Right lobe of liver (tissue), 6 donors: ENCODE results near the gene CD4. TPM values are rescaled to one million over a fixed set of nuclear protein-coding genes. Genes with fewer than 3 reads are reported as not detected.
A peak's percentile ranks its signal among the peaks of the same experiment; 100 is the strongest.

Experiments
- ATAC-seq, 4 donors: fragments of 200-7000 bp; cut with Tn5 transposase; one replicate each; pipeline ENCODE4 v1.9.1; 2020; ENCODE audit warnings: mild to moderate bottlenecking in 4 of 4, moderate library complexity in 4 of 4
- DNase-seq, 3 donors: peaks; one replicate each; pipeline ENCODE4 v3.0.0-alpha.2; 2020
- H3K27ac ChIP-seq, 3 donors: fragments of 200-600 bp; one replicate each; pipeline ENCODE4 v1.8.0; 2022
- H3K27me3 ChIP-seq, 2 donors: fragments of 200-600 bp; one replicate each; pipeline ENCODE4 v1.8.0; 2022
- H3K36me3 ChIP-seq, 4 donors: fragments of 200-600 bp; sonication (generic) in 1 of 4; one replicate each; pipeline versions ENCODE4 v1.5.1 to v1.8.0; 2017 to 2022; ENCODE audit warnings: control low read depth in 1 of 4
- H3K4me1 ChIP-seq, 4 donors: fragments of 200-600 bp; sonication (generic) in 1 of 4; one replicate each; pipeline versions ENCODE4 v1.5.1 to v1.8.0; 2017 to 2022; ENCODE audit warnings: control low read depth in 1 of 4
- H3K4me3 ChIP-seq, 3 donors: fragments of 200-600 bp; one replicate each; pipeline ENCODE4 v1.8.0; 2022
- H3K9me3 ChIP-seq, 4 donors: fragments of 200-600 bp; sonication (generic) in 1 of 4; one replicate each; pipeline versions ENCODE4 v1.5.1 to v1.8.0; 2017 to 2022; ENCODE audit warnings: control low read depth in 1 of 4
- POLR2A ChIP-seq: fragments of 450-650 bp; IDR thresholded peaks from one replicate; pipeline ENCODE4 v1.6.1; 2017; ENCODE audit warnings: antibody characterized with exemption, mild to moderate bottlenecking
- WGBS: methylation state at CpG from one replicate; pipeline ENCODE4 v1.1.6; 2018; ENCODE audit warnings: low coverage, low lambda C conversion rate; ENCODE audit not compliant: insufficient coverage; ENCODE audit errors: missing lambda C conversion rate; 5-methylcytosine and 5-hydroxymethylcytosine counted together
- intact Hi-C, 2 donors: fragments of 100-400 bp; cut with DNase I; formaldehyde crosslinking; loops; one replicate each; pipeline versions ENCODE4 v1.11.2 to v1.14.1; 2022
- total RNA-seq, 6 experiments: library from RNA; depleted of rRNA in 2 of 6; stranded (reverse); fragments of >200 nt in 2 of 6; fragmentation: NEBNext Ultra II Directional in 3 of 6; extraction: Animal tissue kit (Norgen Biotek cat#: 25700) in 3 of 6; gene quantifications; one replicate each; pipeline versions ENCODE4 v1.1.0 to v1.2.4, GENCODE V29; 2016 to 2023
- TF ChIP-seq, protein P1 (sequence below), 4 donors: fragments of 200-600 bp in 3 of 4; fragments of 450-650 bp in 1 of 4; IDR thresholded peaks; one replicate each; pipeline versions ENCODE4 v1.5.1 to v1.8.0; 2016 to 2022; ENCODE audit warnings: antibody characterized with exemption in 4 of 4, mild to moderate bottlenecking in 2 of 4
- donor health status: DM: no; HTN: yes; CAD: no.
- donor health status: DM: no; HTN: no; CAD: no.
- donor health status: DM: no; HTN: no; CAD: no.
- donor health status: DM: no; HTN: yes; CAD: no.
- donor health status: DM: no; HTN: yes; CAD: no.

The CD4 gene
- total RNA-seq, 6 experiments from 2014 or later = 10.0 to 41.6 (median 28.1) TPM

DNA sequence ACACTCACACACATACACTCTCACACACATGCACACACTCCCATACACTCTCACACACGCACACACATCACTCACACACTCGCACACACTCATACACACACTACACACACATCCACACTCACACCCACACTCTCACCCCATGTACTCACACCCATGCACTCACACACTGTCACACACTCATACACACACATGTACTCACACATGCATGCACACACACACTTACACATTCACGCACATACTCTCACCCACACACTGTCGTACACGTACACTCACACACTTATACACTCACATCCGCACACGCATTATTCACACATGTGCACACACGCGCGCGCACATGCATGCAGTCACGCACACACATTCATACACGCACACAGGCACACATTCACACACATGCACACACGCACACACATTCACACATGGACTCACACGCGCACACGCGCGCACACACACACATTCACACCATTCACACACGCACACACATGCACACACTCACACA lies 28.4 kb downstream of the CD4 start:
- H3K4me1 ChIP-seq = peaks cover 0 to 5% (median 0%) of the 10 kb centered on the region in 4 donors
- no peaks in the 10 kb centered on the region for H3K27me3 ChIP-seq
- ATAC-seq = no peak
- H3K4me3 ChIP-seq = no peak overlapping the region
- H3K9me3 ChIP-seq = no peaks in the 10 kb centered on the region
- H3K27ac ChIP-seq = no peak overlapping the region
- intact Hi-C loops = no loop called here
- DNase-seq = no peak
- 83% methylated on average over 20 of the region's 20 CpGs for WGBS
- H3K36me3 ChIP-seq = no peaks in the 10 kb centered on the region
- TF ChIP-seq POLR2A = no peak
- TF ChIP-seq, protein P1, sequence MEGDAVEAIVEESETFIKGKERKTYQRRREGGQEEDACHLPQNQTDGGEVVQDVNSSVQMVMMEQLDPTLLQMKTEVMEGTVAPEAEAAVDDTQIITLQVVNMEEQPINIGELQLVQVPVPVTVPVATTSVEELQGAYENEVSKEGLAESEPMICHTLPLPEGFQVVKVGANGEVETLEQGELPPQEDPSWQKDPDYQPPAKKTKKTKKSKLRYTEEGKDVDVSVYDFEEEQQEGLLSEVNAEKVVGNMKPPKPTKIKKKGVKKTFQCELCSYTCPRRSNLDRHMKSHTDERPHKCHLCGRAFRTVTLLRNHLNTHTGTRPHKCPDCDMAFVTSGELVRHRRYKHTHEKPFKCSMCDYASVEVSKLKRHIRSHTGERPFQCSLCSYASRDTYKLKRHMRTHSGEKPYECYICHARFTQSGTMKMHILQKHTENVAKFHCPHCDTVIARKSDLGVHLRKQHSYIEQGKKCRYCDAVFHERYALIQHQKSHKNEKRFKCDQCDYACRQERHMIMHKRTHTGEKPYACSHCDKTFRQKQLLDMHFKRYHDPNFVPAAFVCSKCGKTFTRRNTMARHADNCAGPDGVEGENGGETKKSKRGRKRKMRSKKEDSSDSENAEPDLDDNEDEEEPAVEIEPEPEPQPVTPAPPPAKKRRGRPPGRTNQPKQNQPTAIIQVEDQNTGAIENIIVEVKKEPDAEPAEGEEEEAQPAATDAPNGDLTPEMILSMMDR (IDR thresholded peaks at IDR 0.05) = no peak

DNA sequence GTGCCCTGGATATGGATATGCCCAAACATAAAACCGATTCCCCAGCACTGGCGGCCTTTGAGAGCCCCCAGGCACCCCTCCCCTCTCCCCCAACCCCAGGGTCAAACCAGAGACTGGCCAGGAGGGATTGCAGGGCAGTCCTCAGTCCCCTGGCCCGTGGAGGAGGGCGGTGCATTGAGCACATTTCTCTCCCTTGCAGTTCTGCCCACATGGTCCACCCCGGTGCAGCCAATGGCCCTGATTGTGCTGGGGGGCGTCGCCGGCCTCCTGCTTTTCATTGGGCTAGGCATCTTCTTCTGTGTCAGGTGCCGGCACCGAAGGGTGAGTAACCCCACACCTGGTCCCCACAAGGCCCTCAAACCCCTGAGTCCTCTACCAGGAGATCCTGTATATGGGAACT lies 28.9 kb downstream of the CD4 start:
- TF ChIP-seq, protein P1 (IDR thresholded peaks at IDR 0.05) = no peak
- TF ChIP-seq POLR2A = no peak
- Histone ChIP-seq H3K9me3 (no peaks in the 10 kb centered on the region), H3K4me1 (peaks cover 0 to 5% (median 0%) of the 10 kb centered on the region in 4 donors), H3K36me3 (no peaks in the 10 kb centered on the region), H3K27me3 (no peaks in the 10 kb centered on the region), H3K4me3 (peak overlapping the region in 1 of 3 donors; percentile 13), H3K27ac (peak overlapping the region in 1 of 3 donors; percentile 44)
- peak; percentile 28 to 72 (median 59) for ATAC-seq
- intact Hi-C loops = no loop called here
- WGBS = no CpG with 5 or more reads among the region's 10 CpGs
- no peak for DNase-seq

- H3K4me1 ChIP-seq = peaks cover 0 to 5% (median 0%) of the 10 kb centered on the region in 4 donors
- peak overlapping the region in 1 of 3 donors; percentile 13 for H3K4me3 ChIP-seq
- no peak for DNase-seq
- no peak for ATAC-seq
- H3K9me3 ChIP-seq = no peaks in the 10 kb centered on the region
- TF ChIP-seq, protein P1 (IDR thresholded peaks at IDR 0.05) = no peak
- TF ChIP-seq POLR2A = no peak
- peak overlapping the region in 1 of 3 donors; percentile 44 for H3K27ac ChIP-seq
- no peaks in the 10 kb centered on the region for H3K27me3 ChIP-seq
- WGBS = 75% methylated on average over 5 of the region's 5 CpGs
- intact Hi-C loops = no loop called here
- H3K36me3 ChIP-seq = no peaks in the 10 kb centered on the region
Measured at GRCh38 chr12:6818645-6819044, 29.3 kb downstream of the CD4 start.

DNA sequence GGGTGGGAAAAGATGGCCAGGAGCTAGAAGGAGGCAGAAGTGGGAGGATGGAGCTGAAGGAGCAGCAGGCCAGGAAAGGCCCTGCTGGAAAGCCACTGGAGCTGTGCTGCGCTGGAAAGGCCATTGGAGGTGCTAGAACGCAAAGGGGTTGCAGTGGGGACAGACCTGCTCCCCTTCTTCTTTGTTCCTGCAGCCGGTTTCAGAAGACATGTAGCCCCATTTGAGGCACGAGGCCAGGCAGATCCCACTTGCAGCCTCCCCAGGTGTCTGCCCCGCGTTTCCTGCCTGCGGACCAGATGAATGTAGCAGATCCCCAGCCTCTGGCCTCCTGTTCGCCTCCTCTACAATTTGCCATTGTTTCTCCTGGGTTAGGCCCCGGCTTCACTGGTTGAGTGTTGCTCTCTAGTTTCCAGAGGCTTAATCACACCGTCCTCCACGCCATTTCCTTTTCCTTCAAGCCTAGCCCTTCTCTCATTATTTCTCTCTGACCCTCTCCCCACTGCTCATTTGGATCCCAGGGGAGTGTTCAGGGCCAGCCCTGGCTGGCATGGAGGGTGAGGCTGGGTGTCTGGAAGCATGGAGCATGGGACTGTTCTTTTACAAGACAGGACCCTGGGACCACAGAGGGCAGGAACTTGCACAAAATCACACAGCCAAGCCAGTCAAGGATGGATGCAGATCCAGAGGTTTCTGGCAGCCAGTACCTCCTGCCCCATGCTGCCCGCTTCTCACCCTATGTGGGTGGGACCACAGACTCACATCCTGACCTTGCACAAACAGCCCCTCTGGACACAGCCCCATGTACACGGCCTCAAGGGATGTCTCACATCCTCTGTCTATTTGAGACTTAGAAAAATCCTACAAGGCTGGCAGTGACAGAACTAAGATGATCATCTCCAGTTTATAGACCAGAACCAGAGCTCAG lies 30.0 kb downstream of the CD4 start:
- DNase-seq = no peak
- no peaks in the 10 kb centered on the region for H3K36me3 ChIP-seq
- TF ChIP-seq, protein P1 (IDR thresholded peaks at IDR 0.05) = no peak
- no peak for TF ChIP-seq POLR2A
- intact Hi-C loops = no loop called here
- H3K4me1 ChIP-seq = peaks cover 0 to 5% (median 0%) of the 10 kb centered on the region in 4 donors
- H3K9me3 ChIP-seq = no peaks in the 10 kb centered on the region
- ATAC-seq = no peak
- H3K27me3 ChIP-seq = no peaks in the 10 kb centered on the region
- WGBS = 76% methylated on average over 7 of the region's 13 CpGs
- peak overlapping the region in 1 of 3 donors; percentile 5 for H3K27ac ChIP-seq
- H3K4me3 ChIP-seq = no peak overlapping the region
